Muscle of arm (tissue), 12 donors: ENCODE measurements around the gene CDHR4. TPM values are rescaled to one million over a fixed set of nuclear protein-coding genes. Genes with fewer than 3 reads are reported as not detected.
"Not testable (repeated sequence)": the region's sequence is repeated elsewhere in the genome, so short reads cannot be mapped to it uniquely, and the experiment has no call there.

Experiments used
- DNase-seq: peaks from one replicate; pipeline ENCODE4 v3.0.0-alpha.2; 2013
- polyA plus RNA-seq, 12 donors: library from polyadenylated mRNA; unstranded; fragments of 120-200 nt; gene quantifications; one replicate each; pipeline ENCODE4 v1.2.1, GENCODE V29; 2013; ENCODE audit not compliant: insufficient read length in 12 of 12

Gene CDHR4
- polyA plus RNA-seq, 12 donors = 0.10 to 0.32 (median 0.16) TPM; not detected in 9

GRCh38 chr3:49780080-49780974 lies 19.3 kb downstream of the CDHR4 start:
- DNase-seq = no peak

- DNase-seq = no peak
These were observed 20.2 kb downstream of the CDHR4 start for GRCh38 chr3:49779358-49780079.

DNA sequence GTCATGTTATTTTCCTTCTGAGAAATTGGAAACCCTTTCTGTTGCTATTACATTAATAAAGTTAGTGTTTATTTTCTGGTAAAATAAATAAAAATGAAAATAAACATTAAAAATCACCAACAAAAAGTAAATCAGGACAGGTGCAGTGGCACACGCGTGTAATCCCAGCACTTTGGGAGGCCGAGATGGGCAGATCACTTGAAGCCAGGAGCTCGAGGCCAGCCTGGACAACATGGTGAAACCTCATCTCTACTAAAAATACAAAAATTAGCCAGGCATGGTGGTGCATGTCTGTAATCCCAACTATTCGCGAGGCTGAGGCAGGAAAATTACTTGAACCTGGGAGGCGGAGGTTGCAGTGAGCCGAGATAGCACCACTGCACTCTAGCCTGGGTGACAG lies 23.6 kb downstream of the CDHR4 start:
- not testable (repeated sequence) for DNase-seq

DNA sequence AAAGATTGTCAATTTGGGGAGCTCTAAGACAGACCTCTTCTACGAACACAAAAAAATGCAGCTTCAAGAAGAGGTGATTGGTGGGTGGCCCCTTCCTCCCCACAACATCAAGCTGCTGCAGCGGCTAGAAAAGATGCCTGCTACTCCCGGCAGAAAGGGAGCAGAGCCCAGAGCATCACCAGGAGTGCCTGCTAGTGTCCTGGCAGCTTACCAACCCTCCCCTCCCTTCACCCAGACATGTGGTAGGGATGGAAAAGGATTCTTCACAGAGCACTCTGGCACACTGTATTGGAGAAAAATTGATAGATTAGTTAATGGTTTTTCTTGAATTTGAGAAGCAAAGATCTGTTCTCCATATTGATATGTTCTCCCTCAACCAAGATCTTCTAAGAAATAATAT lies 24.1 kb downstream of the CDHR4 start:
- no peak for DNase-seq

DNA sequence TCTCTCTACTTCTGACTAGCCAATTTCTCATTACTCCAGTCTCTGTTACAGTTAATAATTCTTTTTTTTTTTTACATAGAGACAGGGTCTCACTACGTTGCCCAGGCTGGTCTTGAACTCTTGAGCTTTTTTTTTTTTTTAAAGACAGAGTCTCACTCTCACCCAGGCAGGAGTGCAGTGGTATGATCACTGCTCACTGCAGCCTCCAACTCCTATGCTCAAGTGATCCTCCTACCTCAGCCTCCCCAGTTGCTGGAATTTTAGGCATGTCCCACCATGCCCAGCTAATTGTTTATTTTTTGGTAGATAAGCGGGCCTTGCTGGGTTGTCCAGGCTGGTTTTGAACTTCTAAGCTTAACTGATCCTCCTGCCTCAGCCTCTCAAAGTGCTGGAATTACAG lies 27.0 kb downstream of the CDHR4 start:
- DNase-seq = no peak

DNA sequence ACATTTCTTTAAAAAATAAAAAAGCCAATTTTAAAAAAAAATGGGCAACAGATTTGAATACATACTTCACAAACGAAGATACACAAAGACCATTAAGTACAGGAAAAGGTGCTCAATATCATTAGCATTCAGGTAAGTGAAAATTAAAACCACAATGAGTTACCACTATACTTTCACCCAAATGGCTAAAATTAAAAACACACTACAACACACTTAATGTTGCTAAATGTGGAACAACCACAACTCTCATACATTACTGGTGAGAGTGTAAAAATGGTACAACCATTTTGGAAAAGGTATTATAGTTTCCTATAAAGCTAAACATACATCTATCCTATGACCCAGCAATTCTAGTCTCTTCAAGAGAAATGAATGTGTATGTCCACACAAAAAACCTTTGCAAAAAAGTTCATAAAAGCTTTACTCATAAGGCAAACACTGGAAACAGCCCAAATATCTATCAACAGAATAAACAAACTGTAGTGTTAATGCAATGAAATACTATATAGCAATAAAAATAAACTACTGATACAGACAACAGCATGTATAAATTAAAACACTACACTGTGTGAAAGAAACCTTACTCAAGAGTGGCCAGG lies 28.2 kb downstream of the CDHR4 start:
- DNase-seq = no peak

GRCh38 chr3:49769926-49770325 lies 29.7 kb downstream of the CDHR4 start:
- DNase-seq = no peak

DNA sequence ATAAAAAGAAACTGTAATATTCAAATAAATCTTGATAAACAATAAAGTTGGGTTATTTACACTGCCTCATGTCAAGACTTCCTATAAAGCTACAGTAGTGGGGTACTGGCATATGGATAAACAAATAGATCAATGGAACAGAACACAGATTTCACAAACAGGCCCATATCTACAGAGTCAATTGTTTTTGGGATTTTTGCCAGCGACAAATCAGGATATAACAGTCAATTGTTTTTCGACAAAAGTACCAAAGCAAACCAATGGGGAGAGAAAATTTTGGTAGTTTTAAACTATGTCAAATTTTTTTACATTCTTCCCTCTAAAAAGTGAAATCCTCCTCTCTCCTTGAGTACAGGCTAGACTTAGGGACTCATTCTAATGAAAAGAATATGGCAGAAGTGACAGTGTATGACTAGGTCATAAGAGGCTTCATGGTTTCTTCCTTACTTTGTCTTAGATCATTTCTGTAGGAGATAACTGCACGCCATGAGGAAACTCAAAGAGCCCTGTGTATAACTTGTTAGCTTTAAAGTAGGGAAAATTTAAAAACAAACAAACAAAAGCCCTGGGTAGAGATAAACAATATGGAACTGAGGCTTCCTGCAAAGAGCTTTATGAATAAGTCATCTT lies 30.3 kb downstream of the CDHR4 start:
- no peak for DNase-seq

DNA sequence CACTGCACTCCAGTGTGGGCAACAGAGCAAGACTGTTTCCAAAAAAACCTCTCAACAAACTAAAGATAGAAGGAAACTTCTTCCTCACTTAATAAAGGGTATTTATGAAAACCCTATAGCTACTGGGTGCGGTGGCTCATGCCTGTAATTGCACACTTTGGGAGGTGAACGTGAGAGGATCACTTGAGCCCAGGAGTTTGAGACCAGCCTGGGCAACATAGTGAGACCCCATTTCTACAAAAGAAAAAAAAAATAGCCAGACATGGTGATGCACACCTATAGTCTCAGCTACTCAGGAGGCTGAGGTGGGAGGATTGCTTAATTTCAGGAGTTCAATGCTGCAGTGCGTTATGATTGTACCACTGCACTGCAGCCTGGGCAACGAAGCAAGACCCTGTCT lies 35.7 kb downstream of the CDHR4 start:
- DNase-seq = no peak

GRCh38 chr3:49761661-49762060 lies 38.0 kb downstream of the CDHR4 start:
- no peak for DNase-seq

- DNase-seq = no peak
These were observed 40.4 kb downstream of the CDHR4 start for GRCh38 chr3:49759226-49759625.

GRCh38 chr3:49757197-49757596 lies 42.5 kb downstream of the CDHR4 start:
- DNase-seq = no peak

DNA sequence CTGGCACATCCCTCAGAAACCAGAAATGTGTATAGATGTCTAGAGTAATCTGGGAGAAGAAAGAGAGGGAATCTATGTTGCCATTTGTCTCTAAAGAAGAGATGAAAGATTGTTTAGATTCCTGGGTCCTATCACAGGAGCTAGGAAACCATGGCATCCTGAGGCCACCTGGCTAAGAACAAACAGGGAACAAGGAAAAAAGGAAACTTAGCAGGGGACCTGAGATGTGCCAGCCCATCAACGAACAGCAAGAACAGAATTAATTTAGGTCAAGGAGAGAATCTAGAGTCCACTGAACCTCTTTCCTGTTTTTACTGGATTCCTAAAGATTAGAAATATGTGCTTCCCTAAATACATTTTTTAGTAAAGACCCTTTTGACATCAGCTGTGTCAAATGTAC lies 43.6 kb downstream of the CDHR4 start:
- no peak for DNase-seq

DNA sequence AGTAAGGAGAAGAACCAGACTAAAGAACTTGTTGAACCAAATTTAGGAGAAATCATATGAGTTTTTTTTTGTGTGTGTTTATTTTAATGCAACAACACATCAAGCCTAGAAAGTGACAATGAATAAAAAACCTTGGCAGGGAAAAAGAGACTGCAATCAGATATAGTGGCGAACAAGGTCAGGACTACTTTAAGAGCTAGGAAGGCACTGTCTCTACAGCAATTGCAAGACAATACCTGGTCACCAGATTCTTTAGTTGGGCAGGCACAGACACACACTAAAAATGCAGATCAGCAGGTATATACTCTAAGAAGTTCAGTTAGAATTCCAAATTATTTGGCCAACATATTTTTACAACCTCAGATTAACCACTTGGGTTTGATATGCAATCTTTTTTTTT lies 45.1 kb downstream of the CDHR4 start:
- no peak for DNase-seq

DNA sequence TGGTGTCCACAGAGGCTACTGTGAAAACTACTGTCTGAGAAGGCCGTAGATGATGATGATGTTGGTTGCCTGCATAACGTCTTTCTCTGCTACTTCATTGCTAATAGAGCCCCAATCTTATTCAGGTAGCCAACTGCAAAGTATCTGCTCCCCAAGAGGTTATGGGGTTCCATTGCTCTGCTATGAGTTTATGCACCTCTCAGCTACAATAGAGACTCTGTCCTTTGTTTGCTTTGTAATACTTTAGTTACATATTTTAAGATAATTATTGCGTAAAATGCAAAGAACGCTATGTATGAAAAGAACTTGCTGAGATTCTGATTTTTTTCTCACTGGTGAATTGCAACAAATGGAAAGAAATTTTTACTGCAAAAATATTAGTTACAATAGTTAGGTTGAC lies 48.2 kb downstream of the CDHR4 start:
- DNase-seq = no peak

- no peak for DNase-seq
These were observed 49.6 kb downstream of the CDHR4 start for GRCh38 chr3:49750056-49750455.

DNA sequence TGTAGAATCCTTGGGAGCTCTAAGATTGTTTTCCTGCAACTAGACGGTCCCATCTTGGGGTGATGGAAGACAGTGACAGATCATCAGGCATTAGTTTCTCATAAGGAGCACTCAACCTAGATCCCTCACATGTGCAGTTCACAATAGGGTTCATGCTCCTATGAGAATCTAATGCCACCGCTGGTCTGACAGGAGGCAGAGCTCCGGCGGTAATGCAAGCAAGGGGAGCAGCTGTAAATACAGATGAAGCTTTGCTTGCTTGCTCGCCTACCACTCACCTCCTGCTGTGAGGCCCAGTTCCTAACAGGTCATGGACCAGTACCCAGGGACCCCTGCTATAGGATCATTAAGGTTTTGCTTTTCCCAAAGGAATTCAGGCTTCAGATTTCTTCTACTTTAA lies 50.8 kb downstream of the CDHR4 start:
- DNase-seq = not testable (repeated sequence)

- no peak for DNase-seq
These were observed 51.7 kb downstream of the CDHR4 start for GRCh38 chr3:49747792-49748480.

DNA sequence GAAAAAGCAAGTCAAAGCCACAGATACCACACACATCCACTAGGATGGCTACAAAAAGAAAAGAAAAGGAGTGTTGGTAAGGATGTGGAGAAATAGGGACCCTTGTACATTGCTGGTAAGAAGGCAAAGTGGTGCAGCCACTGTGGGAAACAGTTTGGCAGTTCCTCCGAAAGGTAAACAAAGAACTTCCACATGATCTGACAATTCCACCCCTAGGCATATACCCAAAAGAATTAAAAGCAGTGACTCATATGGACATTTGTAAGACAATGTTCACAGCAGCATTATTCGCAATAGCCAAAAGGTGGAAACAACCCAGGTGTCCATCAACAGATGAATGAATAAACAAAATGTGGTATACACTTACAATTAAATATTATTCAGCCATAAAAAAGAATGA lies 53.7 kb downstream of the CDHR4 start:
- no peak for DNase-seq
